Neural progenitor cell (in vitro differentiated cells): ENCODE results near the gene DNAJC21. TPM values are rescaled to one million over a fixed set of nuclear protein-coding genes. Genes with fewer than 3 reads are reported as not detected.

Experiments
- DNase-seq: peaks from one replicate; pipeline ENCODE4 v3.0.0-alpha.2; 2016; ENCODE audit warnings: low spot score
- H2AFZ ChIP-seq: fragments of 200-600 bp; sonication (generic); replicated peaks from 2 replicates; pipeline ENCODE4 v1.6.1; 2016; ENCODE audit warnings: antibody characterized with exemption
- H3F3A ChIP-seq: fragments of 200-600 bp; sonication (generic); 2 replicates; pipeline ENCODE4 v1.6.1; 2016; ENCODE audit warnings: antibody characterized with exemption, low read depth
- H3K27ac ChIP-seq: fragments of 200-600 bp; sonication (generic); 2 replicates; pipeline ENCODE4 v1.5.1; 2016; ENCODE audit warnings: mild to moderate bottlenecking
- H3K27me3 ChIP-seq: fragments of 200-600 bp; sonication (generic); 2 replicates; pipeline ENCODE4 v1.6.1; 2016; ENCODE audit warnings: mild to moderate bottlenecking, moderate library complexity
- H3K36me3 ChIP-seq: fragments of 200-600 bp; sonication (generic); 2 replicates; pipeline ENCODE4 v1.5.1; 2016
- H3K4me1 ChIP-seq: fragments of 200-600 bp; sonication (generic); 2 replicates; pipeline ENCODE4 v1.6.1; 2016; ENCODE audit warnings: mixed run types
- H3K4me2 ChIP-seq: fragments of 200-600 bp; sonication (generic); 2 replicates; pipeline ENCODE4 v1.6.1; 2016
- H3K4me3 ChIP-seq: fragments of 200-600 bp; sonication (generic); 2 replicates; pipeline ENCODE4 v1.5.1; 2016
- H3K79me2 ChIP-seq: fragments of 200-600 bp; sonication (generic); 2 replicates; pipeline ENCODE4 v1.6.1; 2016; ENCODE audit warnings: low read depth
- H3K9ac ChIP-seq: fragments of 200-600 bp; sonication (generic); 2 replicates; pipeline ENCODE4 v1.6.1; 2016
- H3K9me3 ChIP-seq: fragments of 200-600 bp; sonication (generic); 2 replicates; pipeline ENCODE4 v1.5.1; 2016; ENCODE audit warnings: low read depth
- H4K20me1 ChIP-seq: fragments of 200-600 bp; sonication (generic); 2 replicates; pipeline ENCODE4 v1.6.1; 2016; ENCODE audit warnings: low read depth
- H3K27ac Mint-ChIP-seq: 3 replicates; pipeline ENCODE4 v1.8.0; 2021; ENCODE audit warnings: mixed read lengths
- H3K27me3 Mint-ChIP-seq: 2 replicates; pipeline ENCODE4 v1.8.0; 2022; ENCODE audit warnings: low read depth, mild to moderate bottlenecking, inconsistent platforms, moderate library complexity, mixed read lengths; ENCODE audit not compliant: insufficient read depth
- H3K36me3 Mint-ChIP-seq: 3 replicates; pipeline ENCODE4 v1.8.0; 2021; ENCODE audit warnings: mixed read lengths
- H3K4me1 Mint-ChIP-seq: 3 replicates; pipeline ENCODE4 v1.8.0; 2021; ENCODE audit warnings: mixed read lengths
- H3K4me3 Mint-ChIP-seq: 3 replicates; pipeline ENCODE4 v1.8.0; 2021; ENCODE audit warnings: mild to moderate bottlenecking, moderate library complexity, mixed read lengths
- H3K9me3 Mint-ChIP-seq: 3 replicates; pipeline ENCODE4 v1.8.0; 2020; ENCODE audit warnings: mixed read lengths
- CTCF ChIP-seq: fragments of 200-600 bp; sonication (generic); IDR thresholded peaks from 2 replicates; pipeline ENCODE4 v1.5.1; 2017; ENCODE audit warnings: antibody characterized with exemption, mild to moderate bottlenecking
- EZH2 ChIP-seq: fragments of 200-600 bp; sonication (generic); IDR thresholded peaks from 2 replicates; pipeline ENCODE4 v1.6.1; 2017; ENCODE audit warnings: antibody characterized with exemption, mild to moderate bottlenecking, moderate library complexity
- EZH2phosphoT487 ChIP-seq: fragments of 200-600 bp; sonication (generic); IDR thresholded peaks from 2 replicates; pipeline ENCODE4 v1.6.1; 2017; ENCODE audit warnings: antibody characterized with exemption
- total RNA-seq: library from RNA; depleted of rRNA; stranded (reverse); fragments of >200 nt; gene quantifications from 2 replicates; pipeline ENCODE4 v1.2.3, GENCODE V29; 2015; ENCODE audit warnings: low replicate concordance

DNAJC21 gene
- total RNA-seq, 1 donor from 2014 or later = 52.8 TPM

GRCh38 chr5:34889394-34889793, 40.0 kb upstream of the DNAJC21 start:
- Mint-ChIP-seq H3K27ac (no peak overlapping the region), H3K4me3 (no peak overlapping the region)
- no peak for DNase-seq

GRCh38 chr5:34891981-34892380, 37.4 kb upstream of the DNAJC21 start:
- Mint-ChIP-seq H3K4me1 (no peaks in the 10 kb centered on the region), H3K27ac (no peak overlapping the region), H3K9me3 (no peaks in the 10 kb centered on the region), H3K27me3 (no peaks in the 10 kb centered on the region), H3K4me3 (no peak overlapping the region), H3K36me3 (peaks cover 2% of the 10 kb centered on the region)
- Histone ChIP-seq H3K9me3 (no peaks in the 10 kb centered on the region), H3K27me3 (no peaks in the 10 kb centered on the region), H4K20me1 (no peaks in the 10 kb centered on the region), H3K4me2 (no peak overlapping the region), H3K36me3 (no peaks in the 10 kb centered on the region), H3K27ac (no peak overlapping the region), H3K4me3 (no peak overlapping the region), H3F3A (no peaks in the 10 kb centered on the region), H2AFZ (no peak overlapping the region), H3K9ac (no peak overlapping the region), H3K79me2 (no peaks in the 10 kb centered on the region), H3K4me1 (no peaks in the 10 kb centered on the region)
- no peak for DNase-seq
- TF ChIP-seq CTCF = no peak
- TF ChIP-seq EZH2 = no peak
- no peak for TF ChIP-seq EZH2phosphoT487

More at GRCh38 chr5:34889394-34889793, 40.0 kb upstream of the DNAJC21 start:
- Histone ChIP-seq H3K36me3 (no peaks in the 10 kb centered on the region), H3K9ac (no peak overlapping the region), H2AFZ (no peak overlapping the region), H3K4me2 (no peak overlapping the region), H3F3A (no peaks in the 10 kb centered on the region), H3K27me3 (no peaks in the 10 kb centered on the region), H3K4me3 (no peak overlapping the region), H3K4me1 (no peaks in the 10 kb centered on the region), H3K9me3 (no peaks in the 10 kb centered on the region), H3K27ac (no peak overlapping the region), H4K20me1 (no peaks in the 10 kb centered on the region), H3K79me2 (no peaks in the 10 kb centered on the region)
- Mint-ChIP-seq H3K4me1 (no peaks in the 10 kb centered on the region), H3K9me3 (no peaks in the 10 kb centered on the region), H3K36me3 (no peaks in the 10 kb centered on the region), H3K27me3 (no peaks in the 10 kb centered on the region)
- TF ChIP-seq EZH2 (no peak), EZH2phosphoT487 (no peak), CTCF (no peak)

- Mint-ChIP-seq H3K4me3 (no peak overlapping the region), H3K36me3 (peaks cover 2% of the 10 kb centered on the region)
- no peak overlapping the region for H2AFZ ChIP-seq
Measured at GRCh38 chr5:34892414-34892813, 36.9 kb upstream of the DNAJC21 start.

GRCh38 chr5:34894716-34895115, 34.6 kb upstream of the DNAJC21 start:
- peaks cover 2% of the 10 kb centered on the region for H3K27me3 Mint-ChIP-seq
- no peaks in the 10 kb centered on the region for H3K79me2 ChIP-seq
- no peaks in the 10 kb centered on the region for H4K20me1 ChIP-seq
- no peaks in the 10 kb centered on the region for H3K4me1 ChIP-seq
- H3F3A ChIP-seq = peaks cover 6% of the 10 kb centered on the region
- no peaks in the 10 kb centered on the region for H3K9me3 Mint-ChIP-seq
- H3K4me2 ChIP-seq = no peak overlapping the region
- no peaks in the 10 kb centered on the region for H3K27me3 ChIP-seq
- H3K4me3 ChIP-seq = no peak overlapping the region
- H3K36me3 Mint-ChIP-seq = peaks cover 2% of the 10 kb centered on the region
- no peaks in the 10 kb centered on the region for H3K4me1 Mint-ChIP-seq
- H3K36me3 ChIP-seq = no peaks in the 10 kb centered on the region
- no peak overlapping the region for H3K27ac Mint-ChIP-seq
- no peak overlapping the region for H3K4me3 Mint-ChIP-seq
- no peak overlapping the region for H3K9ac ChIP-seq
- no peaks in the 10 kb centered on the region for H3K9me3 ChIP-seq
- no peak for DNase-seq
- H3K27ac ChIP-seq = no peak overlapping the region
- no peak overlapping the region for H2AFZ ChIP-seq
- no peak for TF ChIP-seq EZH2phosphoT487
- TF ChIP-seq CTCF = no peak
- TF ChIP-seq EZH2 = no peak

More at GRCh38 chr5:34892414-34892813, 36.9 kb upstream of the DNAJC21 start:
- Histone ChIP-seq H3K9me3 (no peaks in the 10 kb centered on the region), H3K36me3 (no peaks in the 10 kb centered on the region), H3K4me1 (no peaks in the 10 kb centered on the region), H3K9ac (no peak overlapping the region), H3K27me3 (no peaks in the 10 kb centered on the region), H3K4me2 (no peak overlapping the region), H4K20me1 (no peaks in the 10 kb centered on the region), H3F3A (no peaks in the 10 kb centered on the region), H3K4me3 (no peak overlapping the region), H3K27ac (no peak overlapping the region), H3K79me2 (no peaks in the 10 kb centered on the region)
- no peaks in the 10 kb centered on the region for H3K4me1 Mint-ChIP-seq
- H3K27me3 Mint-ChIP-seq = no peaks in the 10 kb centered on the region
- DNase-seq = no peak
- no peak overlapping the region for H3K27ac Mint-ChIP-seq
- TF ChIP-seq EZH2 (no peak), EZH2phosphoT487 (no peak)
- no peaks in the 10 kb centered on the region for H3K9me3 Mint-ChIP-seq
